ENCODE data around the gene DVL1.

DNA sequence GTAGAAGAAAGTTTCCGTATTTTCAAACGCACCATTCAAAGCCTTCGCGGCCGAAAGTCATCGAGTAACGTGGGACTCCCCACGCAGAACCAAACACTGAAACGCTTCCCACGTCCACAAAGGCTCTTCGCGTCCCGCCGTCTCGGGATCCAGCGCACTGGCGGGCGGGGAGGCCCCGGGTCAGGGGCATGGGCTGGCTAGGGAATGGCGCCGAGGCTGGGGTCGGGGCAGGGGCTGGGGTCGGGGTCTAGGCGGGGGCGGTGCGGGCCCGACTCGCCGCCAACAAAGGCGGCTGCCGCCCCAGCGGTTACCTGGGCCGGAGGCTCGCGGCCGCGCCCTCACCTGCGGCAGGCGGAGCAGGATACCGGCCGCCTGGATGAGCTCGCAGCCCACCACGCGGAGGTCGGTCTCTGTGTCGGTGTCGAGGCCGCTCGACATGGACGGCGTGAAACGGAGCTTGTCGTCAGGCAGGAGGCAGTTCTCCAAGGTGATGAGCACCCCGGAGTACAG, 49.5 kb upstream of the DVL1 start:
- TF ChIP-seq POLR2A (IDR thresholded peaks at IDR 0.05; ENCODE audit: low read depth, low read length) (no peak), POLR2AphosphoS5 (IDR thresholded peaks at IDR 0.05; ENCODE audit: low read depth, low read length) (peak; percentile 53; the same call in 1 of the 2 replicates), TAF1 (IDR thresholded peaks at IDR 0.05; ENCODE audit: borderline replicate concordance, low read depth, low read length) (no peak)

All from GM12892 (cell line).